Activated CD8-positive, alpha-beta memory T cell treated with anti-CD3 and anti-CD28 coated beads for 4 hours (primary cell): ENCODE results near the gene OR13C8.
"Not testable (repeated sequence)": the region's sequence is repeated elsewhere in the genome, so short reads cannot be mapped to it uniquely, and the experiment has no call there.

ENCODE experiments used
- DNase-seq, 2 donors: peaks; one replicate each; pipeline ENCODE4 v3.0.0-alpha.2; 2020; ENCODE audit warnings: low read depth in 2 of 2

Gene OR13C8, protein sequence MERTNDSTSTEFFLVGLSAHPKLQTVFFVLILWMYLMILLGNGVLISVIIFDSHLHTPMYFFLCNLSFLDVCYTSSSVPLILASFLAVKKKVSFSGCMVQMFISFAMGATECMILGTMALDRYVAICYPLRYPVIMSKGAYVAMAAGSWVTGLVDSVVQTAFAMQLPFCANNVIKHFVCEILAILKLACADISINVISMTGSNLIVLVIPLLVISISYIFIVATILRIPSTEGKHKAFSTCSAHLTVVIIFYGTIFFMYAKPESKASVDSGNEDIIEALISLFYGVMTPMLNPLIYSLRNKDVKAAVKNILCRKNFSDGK

DNA sequence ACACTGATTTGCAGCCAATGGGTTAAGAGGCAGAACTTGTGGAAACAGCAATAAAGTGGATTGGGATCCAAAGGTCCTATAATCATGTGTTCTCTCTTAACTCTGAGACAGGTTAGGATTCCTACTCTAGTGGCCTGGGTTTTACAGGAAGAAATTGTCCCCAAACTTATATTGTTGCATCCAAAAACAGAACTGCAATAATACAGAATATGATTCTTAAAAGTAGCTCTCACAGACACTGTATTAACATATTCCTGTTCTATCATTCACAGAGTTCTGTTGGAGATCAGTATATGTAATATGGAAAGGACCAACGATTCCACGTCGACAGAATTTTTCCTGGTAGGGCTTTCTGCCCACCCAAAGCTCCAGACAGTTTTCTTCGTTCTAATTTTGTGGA is at the start of gene OR13C8:
Gene OR13C8, plus strand, starts transcription at position 301 of the 400 bp plus-strand sequence. Its CDS starts 0 bp downstream, at position 301.
- DNase-seq, result no peak

DNA sequence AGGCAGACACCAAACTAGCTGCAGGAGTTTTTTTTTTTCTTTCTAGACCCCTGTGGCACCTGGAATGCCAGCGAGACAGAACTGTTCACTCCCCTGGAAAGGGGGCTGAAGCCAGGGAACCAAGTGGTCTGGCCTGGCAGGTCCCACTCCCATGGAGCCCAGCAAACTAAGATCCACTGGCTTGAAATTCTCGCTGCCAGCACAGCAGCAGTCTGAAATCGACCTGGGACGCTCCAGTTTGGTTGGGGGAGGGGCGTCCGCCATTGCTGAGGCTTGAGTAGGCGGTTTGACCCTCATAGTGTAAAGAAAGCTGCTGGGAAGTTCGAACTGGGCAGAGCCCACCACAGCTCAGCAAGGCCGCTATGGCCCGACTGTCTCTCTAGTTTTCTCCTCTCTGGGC is 48.7 kb upstream of the OR13C8 start:
- DNase-seq, result not testable (repeated sequence)

DNA sequence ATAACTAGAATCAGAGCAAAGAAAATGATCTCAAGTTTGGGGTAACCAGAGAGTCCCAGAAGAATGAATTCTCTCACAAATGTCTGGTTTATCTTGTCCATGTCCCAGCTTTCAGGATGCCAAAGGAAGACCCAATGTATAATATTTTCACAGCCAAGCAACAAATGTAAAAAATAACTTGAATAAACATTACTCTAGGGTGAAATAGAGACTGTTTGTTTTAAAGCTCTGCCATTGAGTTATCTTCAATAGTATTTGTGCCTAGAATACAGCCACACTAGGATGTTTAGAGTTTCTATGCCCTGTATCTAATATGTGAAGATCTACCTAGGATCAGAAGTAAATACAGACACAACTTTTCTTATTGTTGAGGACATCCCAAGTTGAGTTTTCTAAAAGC is 41.9 kb upstream of the OR13C8 start, which contains the start of gene OR13C4:
Gene OR13C4, minus strand, starts transcription at position 101 of the 400 bp plus-strand sequence. Its CDS starts 0 bp downstream, at position 101.
- DNase-seq, result no peak

DNA sequence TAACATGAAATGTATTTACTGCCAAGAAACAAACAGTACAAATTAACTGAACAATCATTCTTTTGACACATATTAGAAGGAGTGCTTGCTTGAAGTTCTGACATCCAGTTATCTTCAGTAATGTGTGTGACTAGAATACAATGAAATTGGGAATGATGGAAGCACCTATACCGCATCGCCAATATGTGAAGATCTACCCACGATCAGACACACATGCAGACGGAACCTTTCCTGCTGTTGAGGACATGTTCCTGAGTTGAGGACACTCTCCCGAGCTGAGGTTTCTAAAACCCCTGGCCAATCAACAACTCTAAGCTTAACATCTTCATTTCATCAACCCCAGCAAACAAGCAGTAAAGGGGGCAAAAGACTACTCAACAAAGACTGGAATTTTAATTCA is 32.2 kb upstream of the OR13C8 start, which contains the start of gene OR13C3:
Gene OR13C3, minus strand, starts transcription at position 101 of the 400 bp plus-strand sequence. CDS start 133 bp downstream, outside the sequence.
- no peak for DNase-seq

DNA sequence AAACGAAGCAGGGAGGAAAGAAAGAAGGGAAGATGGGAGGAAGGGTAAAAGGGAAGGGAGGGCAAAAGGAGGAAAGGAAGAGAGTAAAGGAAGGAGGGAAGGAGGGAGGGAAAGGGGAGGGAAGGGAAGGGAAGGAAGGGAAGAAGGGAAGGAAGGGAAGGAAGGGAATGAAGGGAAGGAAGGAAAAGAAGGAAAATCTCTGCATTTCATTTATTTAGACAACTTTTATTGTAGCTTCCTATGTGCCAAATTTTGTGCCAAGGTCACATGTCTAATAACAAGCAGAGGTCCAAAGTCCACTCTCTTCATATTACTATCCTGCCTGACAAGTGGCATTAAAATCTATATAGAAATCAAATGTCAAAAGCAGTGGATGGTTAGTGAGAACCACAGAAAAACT is 29.7 kb upstream of the OR13C8 start:
- no peak for DNase-seq

DNA sequence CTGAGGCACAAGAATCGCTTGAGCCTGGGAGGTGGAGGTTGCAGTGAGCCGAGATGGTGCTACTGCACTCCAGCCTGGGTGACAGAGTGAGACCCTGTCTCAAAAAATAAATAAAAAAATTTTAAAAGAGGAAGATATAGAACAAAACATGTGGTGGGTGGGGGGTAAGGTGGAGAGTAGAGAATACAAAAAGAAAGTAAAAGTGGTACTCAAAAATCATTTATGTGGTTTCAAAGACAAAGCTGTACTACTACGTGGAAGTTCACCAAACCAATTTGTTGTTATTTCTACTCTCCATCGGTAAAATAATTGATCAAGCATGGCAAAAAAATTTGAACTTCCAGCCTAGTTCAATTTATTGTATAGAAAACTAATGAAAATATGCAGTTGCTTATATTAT is 24.3 kb upstream of the OR13C8 start:
- DNase-seq, result no peak

DNA sequence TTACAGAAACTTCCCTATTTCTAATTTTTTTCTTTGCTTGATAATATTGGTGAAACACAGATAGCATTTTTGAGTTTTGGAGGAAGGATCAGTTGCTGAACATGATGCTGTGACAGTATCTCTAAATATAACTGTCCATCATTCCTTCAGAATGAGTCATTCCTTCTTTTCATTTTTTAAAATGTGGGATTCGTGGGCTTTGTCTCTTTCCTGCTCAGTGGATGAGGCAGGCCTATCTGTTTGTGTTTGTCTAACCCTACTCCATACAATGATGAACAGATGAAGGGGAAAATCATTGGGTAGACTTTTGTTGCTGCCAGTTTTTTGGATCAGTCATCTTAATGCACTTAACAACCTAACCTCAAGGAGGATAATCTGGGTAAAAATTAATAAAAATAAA is 15.7 kb upstream of the OR13C8 start:
- no peak for DNase-seq

DNA sequence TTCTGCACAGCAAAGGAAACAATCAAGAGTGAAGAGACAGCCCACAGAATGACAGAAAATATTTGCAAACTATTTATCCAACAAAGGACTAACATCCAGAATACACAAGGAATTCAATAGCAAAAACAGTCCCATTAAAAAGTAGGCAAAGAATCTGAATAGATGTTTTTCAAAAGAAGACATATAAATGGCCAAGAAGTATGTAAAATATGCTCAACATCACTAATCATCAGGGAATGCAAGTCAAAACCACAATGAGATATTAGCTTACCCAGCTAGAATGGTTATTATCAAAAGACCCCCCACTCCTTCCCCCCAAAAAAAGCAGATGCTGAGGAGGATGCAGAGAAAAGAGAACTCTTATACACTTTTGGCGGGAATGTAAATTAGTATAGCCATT is 13.4 kb upstream of the OR13C8 start:
- DNase-seq, result no peak

DNA sequence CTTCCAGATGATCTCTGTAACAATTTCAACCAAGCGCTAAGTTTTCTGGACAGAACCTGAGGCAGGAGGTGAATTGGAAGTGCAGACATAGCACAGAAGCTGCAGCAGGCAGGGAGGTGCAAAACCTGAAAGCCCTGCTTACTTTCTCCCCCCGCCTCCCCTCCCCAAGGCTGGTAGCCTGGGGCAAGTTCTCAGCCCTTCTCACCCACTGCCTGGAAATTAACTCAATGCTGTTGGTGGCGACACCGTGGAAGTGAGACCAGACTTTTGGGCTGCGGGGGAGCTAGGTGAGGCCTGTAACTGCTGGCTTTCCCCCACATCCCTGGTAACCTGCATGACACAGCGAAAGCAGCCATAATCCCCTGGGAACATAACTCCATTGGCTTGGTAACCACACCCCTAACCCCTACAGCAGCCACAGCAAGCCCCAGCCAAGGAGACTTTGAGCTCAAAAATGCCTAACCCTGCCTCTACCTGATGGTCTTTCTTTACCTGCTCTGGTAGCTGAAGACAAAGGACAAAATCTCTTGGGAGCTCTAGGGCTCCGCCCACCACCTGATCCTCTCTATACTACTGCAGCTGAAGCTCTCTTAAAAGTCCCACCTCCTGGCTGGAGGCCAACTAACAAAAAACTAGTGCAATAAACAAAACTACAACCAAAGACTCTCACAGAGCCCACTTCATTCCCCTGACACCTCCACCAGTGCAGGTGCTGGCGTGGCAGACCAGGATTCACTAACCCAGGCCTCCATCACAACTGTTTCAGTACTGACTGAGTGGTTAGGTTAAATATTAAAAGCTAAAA is 11.9 kb upstream of the OR13C8 start:
- DNase-seq, result no peak

DNA sequence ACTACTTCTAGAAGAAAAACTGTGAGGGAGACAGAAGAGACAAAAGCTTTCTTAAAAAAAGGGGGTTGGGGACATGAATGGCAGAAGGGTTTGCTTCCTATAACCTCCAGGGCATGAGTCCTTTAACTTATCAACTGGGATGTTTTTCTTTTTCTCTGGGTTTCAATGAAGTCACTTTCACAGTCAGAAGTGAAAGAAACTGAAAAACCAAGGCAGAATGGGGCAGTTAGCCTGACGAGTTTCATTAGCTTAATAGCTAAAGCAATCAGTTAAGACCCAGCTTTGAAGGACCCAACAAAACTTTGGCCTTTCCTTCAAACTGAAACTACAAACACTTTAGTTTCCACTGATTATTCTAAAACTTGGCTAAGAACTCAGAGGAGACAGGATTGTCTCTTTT is 4.6 kb upstream of the OR13C8 start:
- no peak for DNase-seq

DNA sequence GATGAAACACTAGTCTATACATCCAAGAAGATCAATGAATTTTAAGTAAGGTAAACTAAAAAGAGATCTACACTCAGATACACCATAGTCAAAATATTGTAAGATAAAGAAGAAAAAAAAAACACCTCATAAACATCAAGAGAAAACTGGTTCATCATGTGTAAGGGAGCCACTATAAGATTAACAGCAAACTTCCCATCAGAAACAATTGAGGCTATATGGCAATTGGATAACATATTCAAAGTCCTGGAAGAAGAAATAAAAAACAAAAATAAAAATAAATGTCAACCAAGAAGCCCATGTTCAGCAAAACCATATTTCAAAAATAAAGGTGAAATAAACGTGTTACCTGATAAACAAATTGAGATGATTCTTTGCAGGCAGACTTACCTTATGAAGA is 3.6 kb downstream of the OR13C8 start:
- no peak for DNase-seq

DNA sequence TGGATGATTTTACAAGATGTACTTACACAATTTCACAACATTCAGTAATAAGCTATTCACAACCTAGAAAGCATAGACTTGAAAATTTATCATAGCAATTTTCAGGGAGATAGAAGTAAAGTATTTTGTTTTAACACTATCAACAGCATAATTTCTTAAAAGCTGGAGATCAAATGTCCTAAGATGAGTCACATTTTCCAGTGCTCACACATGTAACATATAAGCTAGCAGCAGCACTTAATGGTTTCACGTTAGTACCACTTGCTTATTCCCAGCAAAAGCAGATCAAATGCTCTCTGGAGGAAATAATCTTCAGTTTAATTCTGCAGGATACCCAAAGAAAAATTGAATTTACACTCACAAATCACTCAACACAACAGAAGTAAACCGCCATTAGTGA is 6.5 kb downstream of the OR13C8 start:
- DNase-seq, result no peak

DNA sequence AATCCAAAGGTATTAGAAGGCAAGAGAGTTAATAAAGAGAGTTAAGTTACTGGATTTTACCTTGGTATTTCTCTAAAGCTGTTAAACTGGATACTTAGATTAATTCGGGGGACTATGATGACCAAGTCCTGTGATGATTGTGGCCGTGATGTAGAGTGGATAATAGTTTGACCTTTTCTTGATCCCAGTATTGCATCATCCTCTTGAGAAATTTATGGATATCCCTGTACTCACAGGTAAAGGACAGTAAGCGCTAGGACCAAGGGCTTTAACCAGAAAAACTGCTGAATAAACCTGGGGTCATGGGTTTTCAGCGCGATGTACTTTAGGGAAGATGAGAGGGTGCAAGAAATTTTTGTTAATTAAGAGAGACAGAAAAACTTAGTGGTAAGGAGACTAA is 8.3 kb downstream of the OR13C8 start:
- no peak for DNase-seq

DNA sequence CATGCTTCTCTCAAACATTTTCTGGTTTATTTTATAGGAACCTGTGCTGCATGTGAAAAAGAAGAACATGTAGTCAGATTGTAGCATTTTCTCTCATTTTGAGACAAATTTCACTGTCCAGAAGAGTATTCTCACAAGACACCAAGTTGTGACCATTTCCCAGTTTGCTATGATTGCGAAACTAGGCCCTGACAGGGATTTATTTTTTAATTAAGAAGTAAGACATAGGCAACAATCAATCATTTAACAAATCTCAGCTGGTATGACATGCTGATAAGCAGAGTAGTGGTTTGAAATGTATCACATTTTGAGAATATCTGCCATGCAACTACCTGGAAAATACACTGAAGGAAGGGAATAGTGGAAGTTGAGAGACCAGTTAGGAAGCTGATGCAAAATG is 11.6 kb downstream of the OR13C8 start:
- no peak for DNase-seq

DNA sequence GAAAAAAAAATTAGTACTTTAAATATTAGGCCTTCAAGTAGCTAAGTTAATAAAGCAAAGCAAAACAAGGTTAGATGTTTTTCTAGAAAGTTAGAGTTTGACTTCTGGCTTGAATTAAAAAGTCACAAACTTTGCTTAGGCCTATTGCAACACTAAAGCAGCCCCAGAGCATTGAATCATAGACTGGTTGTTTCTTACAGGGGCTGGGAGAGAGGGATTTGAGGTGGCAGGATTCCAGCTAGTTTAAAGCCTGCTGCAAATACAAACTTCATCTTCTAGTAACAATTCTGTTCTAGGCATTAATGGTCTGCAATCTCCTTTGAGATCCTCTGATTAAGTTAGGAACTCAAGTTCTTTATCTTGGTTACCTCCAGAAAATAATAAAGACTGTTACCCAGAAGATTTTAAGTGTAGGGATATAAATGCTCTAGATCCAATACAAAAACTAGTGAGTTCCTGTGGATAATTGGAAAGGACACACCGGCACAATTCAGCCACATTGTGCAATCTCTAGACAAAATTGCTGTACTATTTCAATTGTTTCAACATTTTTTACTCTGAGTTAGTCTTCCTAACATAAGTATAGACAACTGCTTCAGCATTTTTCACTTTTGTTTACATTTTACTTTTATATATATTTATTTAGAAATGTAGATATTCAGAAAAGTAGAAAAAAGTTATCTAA is 17.7 kb downstream of the OR13C8 start:
- DNase-seq, result no peak

DNA sequence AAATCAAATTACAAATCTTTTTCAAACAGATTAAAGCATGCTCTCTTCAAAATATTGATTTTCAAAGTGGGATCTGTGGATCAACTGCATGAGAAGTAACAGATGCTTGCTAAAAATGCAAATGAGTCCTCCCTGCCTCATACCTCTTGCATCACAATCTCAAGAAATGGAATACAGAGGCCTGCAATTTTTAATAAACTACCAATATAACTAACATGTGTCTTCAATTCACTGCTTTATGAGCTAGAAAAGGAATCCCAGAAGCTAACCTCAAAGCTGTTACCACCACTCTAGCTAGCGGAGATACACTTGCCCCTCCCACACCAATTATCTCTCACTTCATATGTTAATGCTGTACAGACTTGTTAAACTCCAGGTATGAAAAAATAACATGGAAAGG is 20.7 kb downstream of the OR13C8 start:
- DNase-seq, result no peak

DNA sequence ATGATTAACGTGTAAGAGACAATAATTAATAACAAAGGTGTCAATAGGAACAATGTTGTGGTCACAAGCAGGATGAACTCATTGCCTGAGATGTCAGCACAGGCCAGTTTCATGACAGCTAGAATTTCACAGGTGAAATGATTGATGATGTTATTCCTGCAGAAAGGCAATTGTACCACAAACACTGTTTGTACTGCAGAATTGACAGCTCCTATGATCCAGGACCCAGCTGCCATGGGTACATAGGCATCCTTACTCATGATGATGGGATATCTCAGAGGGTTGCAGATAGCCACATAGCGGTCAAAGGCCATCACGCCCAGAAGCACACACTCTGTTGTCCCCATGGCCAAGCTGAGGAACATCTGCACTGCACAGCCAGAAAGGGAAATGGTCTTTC is 29.8 kb downstream of the OR13C8 start:
- not testable (repeated sequence) for DNase-seq

DNA sequence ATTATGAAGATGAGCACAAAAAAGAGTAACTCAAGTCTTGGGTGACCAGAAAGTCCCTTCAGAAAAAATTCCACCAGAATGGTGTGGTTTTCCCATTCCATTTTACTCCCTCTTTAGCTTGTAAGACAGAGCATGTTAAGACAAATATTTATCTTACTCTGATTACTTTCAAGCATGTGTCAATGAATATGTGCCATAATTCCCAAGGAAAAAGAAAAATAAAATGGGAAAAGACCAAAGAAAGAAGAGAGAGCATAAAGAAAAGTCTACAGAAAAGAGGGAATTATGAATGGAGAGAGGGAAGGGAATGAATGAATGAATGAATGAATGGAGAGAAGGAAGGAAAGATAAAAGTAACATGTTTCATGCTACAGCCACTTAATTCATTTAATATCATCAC is 30.3 kb downstream of the OR13C8 start, which contains the start of gene OR13C5:
Gene OR13C5, minus strand, starts transcription at position 101 of the 400 bp plus-strand sequence. Its CDS starts 0 bp downstream, at position 101.
- not testable (repeated sequence) for DNase-seq

DNA sequence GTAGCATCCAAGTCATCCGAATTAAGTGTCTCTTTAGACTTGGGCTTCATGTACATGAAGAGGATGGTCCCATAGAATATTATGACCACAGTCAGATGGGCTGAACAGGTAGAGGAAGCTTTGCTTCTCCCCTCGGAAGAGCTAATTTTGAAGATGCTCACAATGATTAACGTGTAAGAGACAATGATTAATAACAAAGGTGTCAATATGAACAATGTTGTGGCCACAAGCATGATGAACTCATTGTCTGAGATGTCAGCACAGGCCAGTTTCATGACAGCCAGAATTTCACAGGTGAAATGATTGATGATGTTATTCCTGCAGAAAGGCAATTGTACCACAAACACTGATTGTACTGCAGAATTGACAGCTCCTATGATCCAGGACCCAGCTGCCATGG is 35.8 kb downstream of the OR13C8 start:
- DNase-seq, result no peak

DNA sequence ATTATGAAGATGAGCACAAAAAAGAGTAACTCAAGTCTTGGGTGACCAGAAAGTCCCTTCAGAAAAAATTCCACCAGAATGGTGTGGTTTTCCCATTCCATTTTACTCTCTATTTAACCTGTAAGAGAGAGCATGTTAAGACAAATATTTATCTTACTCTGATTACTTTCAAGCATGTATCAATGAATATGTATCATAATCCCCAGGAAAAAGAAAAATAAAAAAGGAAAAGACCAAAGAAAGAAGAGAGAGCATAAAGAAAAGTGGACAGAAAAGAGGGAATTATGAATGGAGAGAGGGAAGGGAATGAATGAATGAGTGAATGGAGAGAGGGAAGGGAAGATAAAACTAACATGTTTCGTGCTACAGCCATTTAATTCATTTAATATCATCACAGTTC is 36.6 kb downstream of the OR13C8 start, which contains the start of gene OR13C2:
Gene OR13C2, minus strand, starts transcription at position 101 of the 400 bp plus-strand sequence. Its CDS starts 0 bp downstream, at position 101.
- not testable (repeated sequence) for DNase-seq

DNA sequence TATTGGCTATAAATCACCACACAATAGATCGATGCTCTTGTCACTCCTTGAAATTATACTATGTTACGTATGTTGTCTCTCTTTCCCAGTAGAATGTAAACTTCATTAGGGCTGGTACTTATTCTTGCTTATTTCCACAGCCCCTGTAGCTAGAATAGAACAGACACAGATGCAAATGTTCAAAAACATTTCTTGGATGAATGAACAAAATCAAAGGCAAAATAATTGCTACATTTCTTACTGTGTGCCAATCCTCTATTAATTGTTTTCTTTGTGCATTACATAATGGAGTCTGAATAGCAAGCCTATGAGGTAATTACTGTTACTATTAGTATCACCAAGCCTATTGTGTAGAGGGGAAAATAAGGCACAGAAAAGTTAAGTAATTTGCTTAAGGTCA is 37.2 kb downstream of the OR13C8 start:
- no peak for DNase-seq

DNA sequence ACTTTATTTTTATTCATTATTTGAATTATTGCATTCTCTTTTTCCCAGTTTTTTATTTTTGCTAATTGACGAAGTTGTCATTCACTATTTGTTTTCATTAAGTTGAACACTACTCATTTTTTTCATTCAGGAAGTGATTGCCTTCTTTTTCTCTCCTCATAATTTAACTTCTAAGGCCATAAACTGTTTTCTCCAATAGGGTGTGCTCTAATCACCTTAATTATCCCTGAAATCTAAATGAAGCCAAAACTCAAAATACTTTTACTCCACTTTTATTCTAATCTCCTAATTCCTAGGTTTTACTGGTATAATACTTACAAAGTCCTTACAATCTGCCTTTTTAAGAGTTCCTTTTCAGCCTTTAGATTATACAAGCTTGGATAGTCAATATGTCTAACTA is 39.4 kb downstream of the OR13C8 start:
- no peak for DNase-seq
